ENCODE measurements around the gene UTF1.

- no peak for TF ChIP-seq TAF1 (IDR thresholded peaks at IDR 0.05; ENCODE audit: low read depth, low read length)
- no peak for TF ChIP-seq POLR2AphosphoS5 (IDR thresholded peaks at IDR 0.05; ENCODE audit: low read depth, low read length)
- TF ChIP-seq POLR2A (IDR thresholded peaks at IDR 0.05; ENCODE audit: low read depth, low read length) = no peak
- TF ChIP-seq SPI1 (IDR thresholded peaks at IDR 0.05; ENCODE audit: low read depth, low read length) = no peak
- TF ChIP-seq POU2F2 (IDR thresholded peaks at IDR 0.05; ENCODE audit: low read depth, low read length) = no peak
Measured at GRCh38 chr10:133209117-133209516, 20.9 kb upstream of the UTF1 start.
